Measurements from ENCODE around the gene MCTP2. TPM values are rescaled to one million over a fixed set of nuclear protein-coding genes. Genes with fewer than 3 reads are reported as not detected.

Gene MCTP2
- total RNA-seq, 1 donor from 2014 or later = 0.35 TPM

- Mint-ChIP-seq H3K4me1 (peaks cover 11% of the 10 kb centered on the region), H3K27ac (ENCODE audit: unreplicated experiment) (no peak overlapping the region), H3K4me3 (no peak overlapping the region), H3K36me3 (ENCODE audit: low read depth) (no peaks in the 10 kb centered on the region), H3K27me3 (ENCODE audit: low read depth) (peaks cover 37% of the 10 kb centered on the region), H3K9me3 (peaks cover 5% of the 10 kb centered on the region)
- TF ChIP-seq, protein P1, sequence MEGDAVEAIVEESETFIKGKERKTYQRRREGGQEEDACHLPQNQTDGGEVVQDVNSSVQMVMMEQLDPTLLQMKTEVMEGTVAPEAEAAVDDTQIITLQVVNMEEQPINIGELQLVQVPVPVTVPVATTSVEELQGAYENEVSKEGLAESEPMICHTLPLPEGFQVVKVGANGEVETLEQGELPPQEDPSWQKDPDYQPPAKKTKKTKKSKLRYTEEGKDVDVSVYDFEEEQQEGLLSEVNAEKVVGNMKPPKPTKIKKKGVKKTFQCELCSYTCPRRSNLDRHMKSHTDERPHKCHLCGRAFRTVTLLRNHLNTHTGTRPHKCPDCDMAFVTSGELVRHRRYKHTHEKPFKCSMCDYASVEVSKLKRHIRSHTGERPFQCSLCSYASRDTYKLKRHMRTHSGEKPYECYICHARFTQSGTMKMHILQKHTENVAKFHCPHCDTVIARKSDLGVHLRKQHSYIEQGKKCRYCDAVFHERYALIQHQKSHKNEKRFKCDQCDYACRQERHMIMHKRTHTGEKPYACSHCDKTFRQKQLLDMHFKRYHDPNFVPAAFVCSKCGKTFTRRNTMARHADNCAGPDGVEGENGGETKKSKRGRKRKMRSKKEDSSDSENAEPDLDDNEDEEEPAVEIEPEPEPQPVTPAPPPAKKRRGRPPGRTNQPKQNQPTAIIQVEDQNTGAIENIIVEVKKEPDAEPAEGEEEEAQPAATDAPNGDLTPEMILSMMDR (conservative IDR thresholded peaks at IDR 0.05) = no peak
- no peak for DNase-seq (ENCODE audit: low read depth, low spot score)
Observed at GRCh38 chr15:94235646-94236045, 4.3 kb downstream of the MCTP2 start.

DNA sequence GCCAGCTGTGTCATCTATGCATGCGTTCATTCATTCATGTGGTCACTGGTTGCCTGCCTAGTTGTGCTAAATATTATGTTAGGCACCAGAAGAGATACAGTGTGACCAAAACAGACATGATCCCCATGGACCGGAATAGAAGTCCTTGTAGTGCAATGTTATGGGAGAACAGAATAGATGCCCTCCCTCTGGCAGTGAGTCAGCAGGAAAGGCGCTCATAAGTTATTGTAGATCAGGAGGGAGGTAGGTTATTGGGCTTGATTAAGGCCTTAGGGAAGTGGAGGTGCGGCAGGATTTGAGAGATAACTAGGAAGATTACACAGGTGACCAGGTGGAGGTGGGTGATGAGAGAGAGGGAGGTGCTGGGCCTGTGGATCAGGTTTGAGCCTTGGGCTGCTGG lies 5.2 kb downstream of the MCTP2 start:
- TF ChIP-seq, protein P1 (conservative IDR thresholded peaks at IDR 0.05) = no peak
- peaks cover 5% of the 10 kb centered on the region for H3K4me1 Mint-ChIP-seq
- DNase-seq (ENCODE audit: low read depth, low spot score) = no peak
- H3K36me3 Mint-ChIP-seq (ENCODE audit: low read depth) = no peaks in the 10 kb centered on the region
- no peak overlapping the region for H3K27ac Mint-ChIP-seq (ENCODE audit: unreplicated experiment)
- H3K4me3 Mint-ChIP-seq = no peak overlapping the region
- H3K27me3 Mint-ChIP-seq (ENCODE audit: low read depth) = peaks cover 30% of the 10 kb centered on the region
- peaks cover 5% of the 10 kb centered on the region for H3K9me3 Mint-ChIP-seq

DNA sequence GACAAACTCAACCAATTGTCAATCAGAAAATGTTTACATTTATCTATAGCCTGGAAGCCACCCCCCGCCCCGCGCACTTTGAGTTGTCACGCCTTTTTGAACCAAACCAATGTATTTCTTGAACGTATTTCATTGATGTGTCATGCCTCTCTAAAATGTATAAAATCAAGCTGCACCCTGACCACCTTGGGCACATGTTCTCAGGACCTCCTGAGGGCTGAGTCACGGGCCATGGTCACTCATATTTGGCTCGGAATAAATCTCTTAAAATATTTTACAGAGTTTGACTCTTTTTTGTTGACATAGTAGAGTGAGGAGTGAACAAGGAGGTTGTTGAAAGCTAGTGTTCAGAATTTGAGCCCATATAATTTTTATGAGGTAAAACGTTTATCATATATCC lies 6.5 kb downstream of the MCTP2 start:
- Mint-ChIP-seq H3K27me3 (ENCODE audit: low read depth) (peaks cover 17% of the 10 kb centered on the region), H3K36me3 (ENCODE audit: low read depth) (no peaks in the 10 kb centered on the region), H3K9me3 (peaks cover 5% of the 10 kb centered on the region), H3K4me3 (no peak overlapping the region), H3K4me1 (no peaks in the 10 kb centered on the region), H3K27ac (ENCODE audit: unreplicated experiment) (no peak overlapping the region)
- no peak for DNase-seq (ENCODE audit: low read depth, low spot score)
- TF ChIP-seq, protein P1 (conservative IDR thresholded peaks at IDR 0.05) = no peak

DNA sequence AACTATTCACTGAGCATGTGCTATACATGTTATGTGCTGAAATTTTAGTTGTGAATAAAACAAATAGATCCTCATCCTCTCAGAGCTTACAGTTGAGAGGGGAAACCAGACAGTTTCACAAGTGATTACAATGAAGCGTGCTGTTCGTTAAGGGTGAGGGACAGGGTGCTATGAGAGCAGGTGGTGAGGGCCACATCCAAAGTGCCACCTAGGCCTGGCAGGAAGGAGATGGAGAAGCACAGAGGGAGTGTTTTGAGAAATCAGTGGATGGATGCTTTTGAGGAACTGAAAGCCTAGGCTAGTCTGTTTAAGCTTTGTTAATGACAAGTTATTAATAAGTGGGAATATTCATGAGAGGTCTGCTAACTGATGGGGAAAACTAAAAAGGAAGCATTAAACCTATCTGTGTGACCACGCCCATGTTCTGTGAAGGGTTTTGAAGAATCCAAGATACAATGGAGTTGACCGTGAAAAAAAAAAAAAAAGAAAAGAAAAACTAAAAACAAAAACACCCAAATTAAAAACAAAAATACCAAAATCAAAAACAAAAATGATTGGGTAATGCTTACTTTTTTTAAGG lies 7.3 kb downstream of the MCTP2 start:
- no peak overlapping the region for H3K27ac Mint-ChIP-seq (ENCODE audit: unreplicated experiment)
- no peak for DNase-seq (ENCODE audit: low read depth, low spot score)
- H3K4me1 Mint-ChIP-seq = no peaks in the 10 kb centered on the region
- H3K27me3 Mint-ChIP-seq (ENCODE audit: low read depth) = peaks cover 10% of the 10 kb centered on the region
- H3K4me3 Mint-ChIP-seq = no peak overlapping the region
- H3K9me3 Mint-ChIP-seq = peaks cover 5% of the 10 kb centered on the region
- TF ChIP-seq, protein P1 (conservative IDR thresholded peaks at IDR 0.05) = no peak
- H3K36me3 Mint-ChIP-seq (ENCODE audit: low read depth) = no peaks in the 10 kb centered on the region

- no peak for DNase-seq (ENCODE audit: low read depth, low spot score)
- no peaks in the 10 kb centered on the region for H3K36me3 Mint-ChIP-seq (ENCODE audit: low read depth)
- TF ChIP-seq, protein P1 (conservative IDR thresholded peaks at IDR 0.05) = no peak
- no peak overlapping the region for H3K27ac Mint-ChIP-seq (ENCODE audit: unreplicated experiment)
- no peak overlapping the region for H3K4me3 Mint-ChIP-seq
- H3K9me3 Mint-ChIP-seq = peaks cover 5% of the 10 kb centered on the region
- peaks cover 3% of the 10 kb centered on the region for H3K27me3 Mint-ChIP-seq (ENCODE audit: low read depth)
- H3K4me1 Mint-ChIP-seq = no peaks in the 10 kb centered on the region
Observed at GRCh38 chr15:94239474-94239873, 8.1 kb downstream of the MCTP2 start.

Measured in neural crest cell (in vitro differentiated cells).